22Rv1 (cell line): Measurements from ENCODE around the gene RNF182.

Experiments used
- H3K27ac ChIP-seq: fragments of 450-650 bp; 2 replicates; pipeline ENCODE4 v1.5.1; 2017
- ZFX ChIP-seq: fragments of 450-650 bp; IDR thresholded peaks from 2 replicates; pipeline ENCODE4 v1.6.1; 2017; ENCODE audit warnings: antibody characterized with exemption, borderline replicate concordance
- TF ChIP-seq, protein P1 (sequence below): fragments of 450-650 bp; IDR thresholded peaks from 2 replicates; pipeline ENCODE4 v1.5.1; 2017; ENCODE audit warnings: mild to moderate bottlenecking

RNF182 gene

DNA sequence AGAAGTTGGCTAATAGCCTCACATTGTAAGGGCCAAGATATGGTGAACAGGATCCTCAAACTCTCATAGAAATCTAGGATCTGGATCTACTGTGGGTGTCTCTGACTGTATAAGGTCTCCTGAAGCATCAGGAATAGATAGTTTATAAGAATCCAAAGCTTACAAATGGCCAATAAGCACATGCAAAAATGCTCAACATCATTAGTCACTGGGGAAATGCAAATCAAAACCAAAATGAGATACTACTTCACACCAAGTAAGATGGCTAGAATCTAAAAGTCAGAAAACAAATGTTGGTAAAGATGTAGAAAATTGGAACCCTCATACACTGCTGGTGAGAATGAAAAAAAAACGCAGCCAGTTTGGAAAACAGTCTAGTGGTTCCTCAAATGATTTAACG, 14.3 kb upstream of the RNF182 start:
- no peak overlapping the region for H3K27ac ChIP-seq
- TF ChIP-seq, protein P1, sequence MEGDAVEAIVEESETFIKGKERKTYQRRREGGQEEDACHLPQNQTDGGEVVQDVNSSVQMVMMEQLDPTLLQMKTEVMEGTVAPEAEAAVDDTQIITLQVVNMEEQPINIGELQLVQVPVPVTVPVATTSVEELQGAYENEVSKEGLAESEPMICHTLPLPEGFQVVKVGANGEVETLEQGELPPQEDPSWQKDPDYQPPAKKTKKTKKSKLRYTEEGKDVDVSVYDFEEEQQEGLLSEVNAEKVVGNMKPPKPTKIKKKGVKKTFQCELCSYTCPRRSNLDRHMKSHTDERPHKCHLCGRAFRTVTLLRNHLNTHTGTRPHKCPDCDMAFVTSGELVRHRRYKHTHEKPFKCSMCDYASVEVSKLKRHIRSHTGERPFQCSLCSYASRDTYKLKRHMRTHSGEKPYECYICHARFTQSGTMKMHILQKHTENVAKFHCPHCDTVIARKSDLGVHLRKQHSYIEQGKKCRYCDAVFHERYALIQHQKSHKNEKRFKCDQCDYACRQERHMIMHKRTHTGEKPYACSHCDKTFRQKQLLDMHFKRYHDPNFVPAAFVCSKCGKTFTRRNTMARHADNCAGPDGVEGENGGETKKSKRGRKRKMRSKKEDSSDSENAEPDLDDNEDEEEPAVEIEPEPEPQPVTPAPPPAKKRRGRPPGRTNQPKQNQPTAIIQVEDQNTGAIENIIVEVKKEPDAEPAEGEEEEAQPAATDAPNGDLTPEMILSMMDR, result no peak

- no peak for TF ChIP-seq ZFX
- TF ChIP-seq, protein P1, result no peak
- no peak overlapping the region for H3K27ac ChIP-seq
Observed at GRCh38 chr6:13911337-13911736, 13.4 kb upstream of the RNF182 start.

DNA sequence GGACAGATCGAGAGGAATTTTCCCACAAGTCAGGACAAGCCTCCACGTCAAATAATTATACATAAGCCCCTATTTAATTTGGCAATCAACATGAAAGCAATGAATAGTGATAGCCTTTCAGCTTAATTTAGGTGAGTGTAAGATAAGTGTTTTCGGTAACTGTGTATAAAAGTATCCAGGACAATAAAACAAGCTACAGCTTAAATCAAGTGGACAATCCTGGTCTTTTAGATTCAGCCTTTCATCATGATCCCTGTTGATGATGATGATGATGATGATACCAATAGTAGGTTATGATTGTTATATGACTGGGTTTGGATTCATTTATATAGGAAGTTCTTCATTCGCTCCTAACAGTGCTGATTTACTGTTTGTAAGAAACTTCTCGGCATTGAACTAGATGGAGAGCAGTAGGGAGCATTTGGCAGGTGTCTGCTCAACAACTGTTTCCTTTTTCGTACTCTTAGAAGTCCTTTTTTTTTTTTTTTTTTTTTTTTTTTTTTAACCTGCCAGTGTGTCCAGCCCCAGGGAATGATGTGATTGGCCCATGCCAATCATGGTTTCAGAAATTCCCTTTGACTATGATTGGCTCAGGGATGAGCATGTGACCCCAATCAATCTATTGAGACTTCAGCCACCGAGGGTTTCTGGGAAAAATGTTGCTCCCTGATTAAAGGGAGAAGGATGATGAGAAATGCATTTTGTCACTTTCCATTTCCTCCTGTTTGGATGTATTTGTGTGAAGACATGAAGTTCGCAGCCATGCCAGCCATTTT, 11.3 kb upstream of the RNF182 start:
- no peak for TF ChIP-seq ZFX
- TF ChIP-seq, protein P1, result no peak
- H3K27ac ChIP-seq, result no peak overlapping the region

DNA sequence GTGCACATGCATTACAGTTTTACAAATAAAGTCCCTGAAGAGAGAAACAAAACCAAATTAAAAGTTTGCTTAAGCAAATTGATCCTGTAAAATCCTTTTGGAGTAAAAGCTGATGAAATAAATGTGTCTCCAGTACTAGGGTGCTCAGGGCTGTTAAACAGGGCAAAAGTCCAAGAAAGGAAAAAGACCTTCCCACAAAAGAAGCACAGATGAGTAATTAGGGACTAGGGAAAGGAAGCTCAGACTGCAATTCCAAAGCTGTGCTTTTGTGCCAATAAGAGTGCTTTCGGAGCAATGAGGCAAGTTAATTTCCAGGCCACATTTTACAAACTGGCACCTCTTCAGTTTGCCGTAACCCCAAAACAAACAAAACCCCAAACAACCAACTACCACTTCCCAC, 10.4 kb upstream of the RNF182 start:
- no peak overlapping the region for H3K27ac ChIP-seq
- TF ChIP-seq, protein P1, result no peak
- TF ChIP-seq ZFX, result no peak

DNA sequence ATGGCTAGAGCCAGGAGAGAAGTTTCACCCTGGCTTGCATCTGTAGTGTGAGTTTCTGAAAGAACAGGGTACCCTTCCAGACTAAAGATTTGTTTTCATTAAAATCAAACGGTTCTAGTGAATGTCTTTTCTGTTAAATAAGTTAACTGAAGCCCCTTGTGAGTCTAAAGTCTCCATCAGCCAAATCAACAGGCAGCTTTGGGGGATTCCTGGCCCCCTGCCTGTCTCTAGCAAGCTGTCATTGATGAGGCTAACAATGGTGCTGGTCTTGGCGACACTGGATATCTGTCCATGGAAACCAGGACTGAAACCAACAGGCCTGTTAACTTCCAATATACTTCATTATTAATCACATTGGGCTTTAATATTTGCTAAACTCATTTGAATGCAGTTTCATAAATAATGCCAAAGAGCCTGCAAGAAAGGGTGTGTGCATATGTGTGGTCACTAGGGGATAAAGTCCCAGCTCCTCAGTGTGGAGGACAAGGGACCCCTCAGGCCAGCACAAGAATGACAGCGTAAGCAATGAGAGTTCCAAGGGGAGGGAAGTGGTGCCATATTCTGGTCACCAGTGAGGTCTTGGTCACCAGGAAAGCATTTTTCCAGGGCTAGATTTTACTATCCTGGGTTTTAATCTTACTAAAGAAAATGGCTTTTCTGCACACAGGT, 9.1 kb upstream of the RNF182 start:
- TF ChIP-seq, protein P1, result no peak
- TF ChIP-seq ZFX, result no peak
- no peak overlapping the region for H3K27ac ChIP-seq

DNA sequence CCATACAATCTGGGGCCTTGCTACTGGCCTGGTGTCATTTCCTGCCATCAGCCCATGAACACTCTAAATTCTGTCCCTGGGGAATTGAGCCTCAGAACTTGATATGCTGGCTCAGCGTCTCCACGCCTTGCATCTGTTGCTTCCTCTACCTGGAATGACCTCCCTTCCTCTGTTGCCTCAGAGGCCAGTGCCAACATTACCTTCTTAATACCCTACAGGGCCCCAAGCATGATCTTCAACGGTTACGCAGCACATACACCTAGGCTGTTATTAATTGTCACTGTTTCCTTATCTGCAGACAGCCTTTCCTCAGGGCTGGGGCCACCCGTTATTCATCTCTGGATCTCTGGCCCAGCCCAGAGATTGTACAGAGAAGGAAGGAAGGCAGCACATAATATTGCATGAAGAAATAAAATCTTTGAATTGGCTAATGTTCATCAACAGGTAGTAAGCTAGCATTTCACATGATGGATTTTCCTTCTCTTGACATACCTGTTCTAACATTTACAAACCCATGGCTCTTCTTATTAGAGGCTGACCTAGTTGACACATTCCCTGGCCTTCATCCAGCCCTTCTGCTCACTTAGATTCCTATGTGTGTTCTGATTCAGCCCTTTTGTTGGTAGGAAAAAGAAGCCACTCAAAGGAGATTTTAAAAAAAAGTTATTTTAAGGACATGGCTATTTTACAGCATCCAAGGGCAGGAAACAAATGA, 8.4 kb upstream of the RNF182 start:
- H3K27ac ChIP-seq, result no peak overlapping the region

More for the DNA sequence above, 8.4 kb upstream of the RNF182 start:
- no peak for TF ChIP-seq ZFX
- TF ChIP-seq, protein P1, result no peak
